ENCODE measurements around the gene RPS6KL1.

RPS6KL1 gene

DNA sequence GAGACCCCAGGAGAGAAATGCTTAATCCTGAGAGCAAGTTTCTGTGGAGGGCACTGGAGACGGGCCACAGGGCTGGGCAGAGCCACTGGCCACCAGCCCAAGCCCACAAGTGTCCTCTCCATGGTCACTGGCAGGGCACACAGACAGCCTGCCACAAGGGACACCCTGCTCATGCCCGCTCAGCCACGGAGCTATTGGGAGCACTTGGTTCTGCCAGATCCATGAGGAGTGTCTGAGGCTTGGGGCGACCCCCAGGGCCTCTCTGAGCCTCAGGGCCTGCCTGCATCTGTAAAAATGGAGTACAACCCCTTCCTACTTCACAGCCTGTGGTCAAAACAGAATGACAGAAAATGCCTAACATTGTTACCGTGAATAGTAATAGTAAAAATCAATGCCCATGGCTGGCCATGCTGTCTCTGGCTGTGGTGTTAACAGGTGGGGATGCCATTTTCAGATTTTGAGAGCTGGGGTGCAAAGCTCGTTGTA lies 29.2 kb upstream of the RPS6KL1 start:
- DNase-seq = no peak

GRCh38 chr14:74951443-74952179 lies 28.6 kb upstream of the RPS6KL1 start:
- no peak for DNase-seq

DNA sequence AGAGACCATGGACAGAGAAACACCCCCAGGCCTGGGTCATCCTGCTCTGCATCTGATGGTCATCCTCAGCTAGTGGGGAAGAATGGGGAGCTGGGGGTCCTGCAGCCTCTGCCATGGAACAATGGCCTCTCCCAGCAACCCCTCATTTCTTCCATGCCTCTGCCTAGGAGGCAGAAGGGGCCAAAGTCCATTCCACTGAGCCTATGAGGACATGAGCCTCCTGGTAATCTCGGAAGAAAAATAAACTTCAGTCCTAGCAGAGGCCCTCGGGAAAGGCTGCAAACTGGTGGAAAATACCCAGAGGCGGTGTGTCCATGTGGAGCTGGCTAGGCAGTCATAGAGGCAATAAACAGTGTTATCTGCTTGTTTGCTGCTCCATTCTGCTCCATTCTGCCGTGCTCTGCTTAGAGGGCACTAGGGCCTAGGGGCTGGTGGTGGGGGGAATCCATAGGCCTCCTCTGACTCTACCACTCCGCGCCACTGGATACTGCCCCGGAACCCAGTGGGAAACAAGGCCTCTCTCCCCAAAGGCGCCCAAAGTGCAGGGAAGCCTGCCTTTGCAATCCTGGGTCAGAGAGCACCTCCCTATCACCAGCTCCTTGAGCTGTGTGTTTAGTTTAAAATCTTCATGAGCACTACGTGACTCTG lies 27.9 kb upstream of the RPS6KL1 start:
- no peak for DNase-seq

DNA sequence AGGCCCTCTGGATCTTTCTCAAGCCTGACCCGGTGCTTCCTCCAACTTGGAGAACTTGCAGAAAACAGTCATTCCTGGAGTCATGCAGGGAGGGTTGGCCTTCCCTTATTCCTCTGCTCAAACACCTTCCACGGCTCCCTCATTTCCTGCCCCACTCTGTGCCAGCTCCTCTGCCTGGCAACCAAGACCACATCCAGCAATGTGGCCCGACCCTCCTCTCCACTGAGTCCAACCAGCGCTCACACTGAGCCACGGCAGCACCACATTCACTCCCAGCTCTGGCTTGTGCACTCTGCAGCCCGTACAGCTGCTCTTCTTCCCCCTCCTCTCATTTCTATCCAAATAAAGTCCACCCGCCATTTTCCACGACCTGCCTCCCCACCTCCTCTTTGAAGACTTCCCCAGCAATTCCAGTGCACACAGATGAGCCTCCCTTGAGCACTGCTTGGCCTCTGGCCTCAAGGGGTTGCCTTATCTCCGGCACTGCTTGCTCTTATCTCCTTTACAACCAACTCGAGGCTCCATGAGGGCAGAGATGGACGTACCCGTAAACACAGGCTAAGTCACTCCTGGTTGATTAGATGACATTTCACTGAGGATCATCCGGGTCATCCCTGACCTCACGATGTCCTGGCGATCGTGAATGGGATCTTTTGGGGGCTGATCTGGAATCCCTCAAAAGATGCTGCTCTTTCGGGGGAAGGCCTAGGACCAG lies 27.0 kb upstream of the RPS6KL1 start:
- DNase-seq = no peak

DNA sequence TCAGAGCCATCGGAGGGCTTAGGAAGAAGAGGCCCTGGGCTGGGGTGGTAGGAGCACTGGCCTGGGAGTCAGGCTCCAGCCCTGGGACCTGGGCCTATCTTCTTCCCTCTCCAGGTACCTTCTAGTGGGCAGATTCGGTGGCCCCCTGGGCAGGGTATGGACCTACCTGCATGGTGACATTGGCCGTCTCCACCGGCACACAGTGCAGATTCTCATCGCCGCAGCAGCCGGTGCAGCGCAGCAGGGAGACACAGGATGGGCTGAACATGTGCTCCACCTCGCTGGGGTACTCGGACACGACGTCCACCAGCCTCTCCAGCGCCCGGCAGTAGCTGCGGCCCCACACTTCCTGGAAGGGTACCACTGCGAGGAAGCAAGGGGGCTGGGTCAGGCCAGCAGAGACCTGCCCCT lies 26.1 kb upstream of the RPS6KL1 start:
- no peak for DNase-seq

DNA sequence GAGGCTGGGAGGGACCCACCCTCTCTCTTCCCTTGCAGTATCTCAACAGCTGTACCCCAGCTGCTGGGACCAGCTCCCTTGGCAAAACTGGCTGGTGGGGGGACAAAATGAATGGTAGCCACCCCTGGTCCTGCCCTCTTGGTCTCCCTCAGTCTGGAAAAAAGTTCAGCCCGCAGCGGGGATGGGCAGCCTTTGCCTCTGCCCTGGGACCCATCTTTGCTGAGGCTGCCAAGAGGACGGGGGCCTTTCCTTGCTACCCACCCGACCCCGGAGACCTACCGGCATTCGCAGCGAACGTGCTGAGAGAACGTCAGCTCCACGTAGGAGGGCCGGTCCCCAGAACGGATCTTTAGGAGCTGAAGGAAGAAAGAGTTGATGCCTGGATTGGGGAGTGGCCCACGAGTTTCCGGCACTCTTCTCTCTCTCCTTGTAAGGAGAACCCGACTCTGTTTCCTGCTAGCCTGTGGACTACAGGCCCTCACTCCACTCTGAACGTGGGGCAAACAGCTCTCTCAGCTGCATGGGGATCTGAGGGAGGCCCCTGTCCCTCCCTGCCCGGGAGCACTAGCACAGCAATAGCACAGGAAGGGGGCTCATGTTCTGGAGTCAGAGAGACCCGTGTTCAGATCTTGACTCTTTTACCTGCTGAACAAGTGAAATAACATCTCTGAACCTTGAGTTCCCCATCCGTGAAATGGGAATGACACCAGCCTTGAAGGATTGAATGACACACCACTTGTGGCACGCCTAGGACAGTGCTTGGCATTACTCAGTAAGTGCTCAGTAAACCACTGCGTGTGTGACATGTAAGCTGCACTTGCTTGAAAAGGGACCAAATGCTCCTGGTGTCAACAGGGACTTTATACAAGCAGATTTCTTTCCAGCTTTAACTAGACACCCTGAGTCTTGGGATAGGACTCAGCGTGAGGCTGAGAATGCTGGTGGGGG lies 25.4 kb upstream of the RPS6KL1 start:
- DNase-seq = no peak

- DNase-seq = no peak
These were observed 24.5 kb upstream of the RPS6KL1 start for GRCh38 chr14:74947353-74948227.

DNA sequence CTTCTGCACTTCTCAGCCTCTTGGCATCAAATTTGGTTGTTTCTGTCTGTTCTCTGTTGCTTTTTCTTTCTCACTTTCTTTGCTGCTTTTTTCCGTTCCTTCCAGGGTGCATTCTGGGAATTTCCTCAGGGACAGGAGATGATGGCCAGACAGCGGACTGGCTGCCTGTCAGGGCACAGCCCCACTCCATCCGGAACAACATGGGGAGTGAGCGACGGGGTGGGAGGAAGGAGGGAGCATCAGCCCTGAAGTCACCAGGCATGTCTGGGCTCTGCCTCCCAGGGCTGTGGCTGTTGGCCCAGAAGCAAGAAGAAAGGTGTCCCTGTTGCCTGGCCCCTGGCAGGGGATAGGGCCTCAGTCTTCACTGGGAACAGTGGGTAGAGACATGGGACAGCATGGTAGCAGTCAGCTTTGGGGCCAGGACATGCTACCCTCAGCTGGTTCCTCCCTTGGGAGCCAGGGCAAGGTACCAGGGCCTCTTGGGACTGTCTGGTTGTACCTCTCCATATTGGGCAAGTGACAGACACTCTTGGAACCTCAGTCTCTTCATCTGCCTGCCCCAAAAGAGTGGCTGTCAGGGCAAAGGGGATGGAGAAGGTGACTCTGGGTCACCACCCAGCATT lies 23.7 kb upstream of the RPS6KL1 start:
- no peak for DNase-seq

- DNase-seq = no peak
These were observed 23.0 kb upstream of the RPS6KL1 start for GRCh38 chr14:74945852-74946658.

DNA sequence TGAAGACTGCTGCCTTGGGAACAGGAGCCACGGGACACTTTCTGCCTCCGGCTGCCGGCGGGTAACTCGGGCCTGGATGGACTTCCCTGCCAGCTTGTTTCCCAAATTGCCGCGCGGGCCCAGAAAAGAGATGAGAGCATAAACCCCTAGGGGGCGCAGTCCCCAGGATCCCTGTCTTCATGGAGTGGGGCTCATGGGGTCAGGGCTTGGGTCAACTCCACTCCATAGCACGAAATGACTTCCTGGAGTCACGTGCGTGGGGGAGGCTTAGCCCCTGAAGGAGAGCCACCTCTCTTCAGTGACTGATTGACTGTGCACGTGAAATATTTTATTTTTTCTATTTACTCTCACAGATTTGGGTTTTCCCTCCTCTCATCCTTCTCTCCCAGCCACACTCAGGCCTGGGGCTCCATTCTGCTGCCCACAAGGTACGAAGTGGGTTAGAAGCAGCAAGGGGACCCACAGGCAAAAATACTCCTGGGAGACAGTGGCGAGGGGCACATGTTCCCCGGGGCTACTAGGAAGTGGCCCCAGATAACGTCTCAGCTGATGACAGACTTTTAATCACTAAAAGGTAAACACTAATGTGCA lies 22.3 kb upstream of the RPS6KL1 start:
- no peak for DNase-seq

DNA sequence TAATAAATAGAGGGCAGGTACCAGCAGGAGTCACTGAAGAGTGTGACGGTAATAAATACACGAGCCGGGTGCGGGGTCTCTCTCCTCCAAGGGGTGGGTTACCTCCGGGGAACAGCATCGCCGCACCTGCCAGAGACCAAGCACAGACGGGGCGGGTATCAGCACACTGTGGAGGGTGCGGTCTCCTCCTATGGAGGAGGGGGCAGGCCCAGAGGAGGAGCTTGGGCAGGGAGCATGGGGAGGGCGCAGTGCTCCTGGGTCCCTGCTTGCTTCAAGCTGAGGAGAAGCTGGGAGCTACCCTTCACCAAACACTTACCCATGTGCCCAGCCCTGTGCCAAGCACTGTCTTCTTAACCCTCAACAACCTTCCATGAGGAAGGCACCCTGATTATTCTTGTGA lies 19.5 kb upstream of the RPS6KL1 start:
- DNase-seq = no peak

- DNase-seq = no peak
These were observed 19.1 kb upstream of the RPS6KL1 start for GRCh38 chr14:74942181-74942580.

DNA sequence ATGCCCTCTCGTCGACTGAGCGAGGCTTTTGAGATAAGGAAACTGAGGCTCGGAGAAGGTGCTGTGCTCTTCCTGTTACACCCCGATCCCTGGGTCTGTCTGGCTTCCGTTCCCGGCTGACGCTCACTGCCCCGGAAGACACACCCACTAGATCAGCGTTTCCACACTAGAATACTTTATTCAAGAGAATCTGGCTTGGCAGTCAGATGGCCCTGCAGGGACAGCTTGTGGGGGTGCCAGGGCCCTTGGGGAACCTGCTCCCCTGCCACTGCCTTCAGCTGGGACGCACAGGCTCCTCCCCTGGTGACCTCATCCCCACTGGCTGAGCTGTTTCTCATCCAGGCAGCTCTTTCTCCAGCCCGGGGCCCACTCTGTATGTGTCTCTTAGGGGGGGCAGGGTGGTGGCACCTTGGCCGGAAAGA lies 18.6 kb upstream of the RPS6KL1 start:
- DNase-seq = no peak

DNA sequence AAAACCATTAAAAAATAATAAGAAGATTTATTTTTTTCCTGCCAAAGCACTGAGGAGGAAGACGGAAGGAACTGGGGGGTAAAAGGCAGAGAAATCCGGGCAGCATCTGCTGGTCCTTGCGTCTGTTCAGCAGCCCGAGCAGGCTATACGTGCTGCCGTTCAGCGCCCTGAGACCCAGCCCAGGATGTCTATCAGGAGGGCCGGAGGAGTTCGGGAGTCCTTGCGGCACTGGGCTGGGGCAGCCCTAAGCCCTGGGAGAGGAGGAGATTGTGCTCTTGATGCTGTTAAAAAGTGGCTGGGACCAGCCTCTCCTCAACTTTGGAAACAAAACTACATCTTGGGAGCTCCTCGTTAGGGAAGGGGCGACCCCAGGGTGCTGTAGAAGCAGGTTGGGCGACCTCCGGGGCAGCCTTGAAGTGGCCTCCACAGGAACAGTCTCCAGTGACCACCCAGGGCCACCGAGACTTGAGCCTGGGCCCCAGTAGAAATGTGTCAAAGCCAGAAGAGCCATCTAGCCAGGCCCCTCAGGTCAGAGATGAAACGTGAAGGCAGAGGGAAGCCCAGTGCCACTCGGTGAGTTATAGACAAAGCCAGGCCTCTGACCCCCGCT lies 18.0 kb upstream of the RPS6KL1 start:
- DNase-seq = no peak

DNA sequence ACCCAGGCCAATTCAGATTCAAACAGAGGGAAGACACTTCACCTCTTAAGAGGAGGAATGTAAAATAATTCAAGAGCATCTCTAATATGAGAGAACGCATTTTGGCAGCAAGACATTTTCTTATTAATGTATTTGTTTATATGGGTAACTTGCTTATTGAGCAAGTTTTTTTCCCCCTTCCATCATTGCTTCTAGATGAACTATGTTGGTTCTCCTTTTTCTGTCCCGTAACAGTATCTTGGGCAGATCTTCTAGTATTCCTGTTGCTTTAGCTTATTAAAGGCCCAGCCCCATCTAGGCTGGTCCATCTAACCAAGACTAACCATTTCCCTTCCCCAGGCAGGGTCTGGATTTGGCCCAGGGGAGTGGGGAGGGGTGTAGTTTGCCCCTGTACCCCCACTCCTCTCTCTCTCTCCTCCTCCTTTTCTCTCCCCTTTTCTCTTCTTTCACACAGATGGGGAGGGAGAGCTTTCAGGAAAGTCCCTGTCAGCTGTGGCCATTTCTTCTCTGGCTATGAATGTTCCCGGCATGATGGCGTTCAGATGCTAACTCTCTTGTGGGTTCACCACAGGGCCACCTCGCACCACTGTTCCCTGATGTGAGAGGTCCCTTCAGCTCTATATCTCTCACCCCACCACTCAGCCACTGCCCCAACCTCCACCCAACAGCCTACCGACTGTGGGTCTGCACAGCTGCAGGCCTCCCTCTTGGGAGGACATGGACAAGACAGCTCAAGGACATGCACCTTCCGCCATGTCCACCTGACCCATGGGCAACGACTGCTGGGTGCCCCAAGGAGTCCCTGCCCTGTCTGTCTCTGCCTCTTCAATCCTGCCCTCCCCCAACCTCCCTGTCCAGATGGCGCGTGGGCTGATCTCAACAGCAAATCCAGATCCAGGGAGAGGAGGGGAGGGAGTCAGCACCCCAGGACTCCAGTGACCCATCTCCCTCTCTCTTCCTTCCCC lies 15.8 kb upstream of the RPS6KL1 start:
- no peak for DNase-seq

DNA sequence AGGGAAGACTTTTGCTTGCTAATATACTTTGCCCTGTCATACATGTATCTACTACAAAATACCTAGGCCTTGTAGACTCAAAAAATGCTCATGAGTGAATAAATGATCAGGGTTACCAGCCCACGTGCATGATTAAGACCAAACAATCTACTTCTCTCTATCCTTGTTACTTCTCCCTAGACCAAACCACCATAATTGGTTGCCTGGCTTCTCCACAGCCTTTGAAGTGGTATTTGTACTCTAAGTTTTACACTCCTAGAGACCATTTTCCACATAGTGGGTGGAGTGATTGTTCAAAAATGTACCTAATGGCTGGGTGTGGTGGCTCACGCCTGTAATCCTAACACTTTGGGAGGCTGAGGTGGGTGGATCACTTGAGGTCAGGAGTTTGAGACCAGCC lies 14.1 kb upstream of the RPS6KL1 start:
- DNase-seq = no peak

DNA sequence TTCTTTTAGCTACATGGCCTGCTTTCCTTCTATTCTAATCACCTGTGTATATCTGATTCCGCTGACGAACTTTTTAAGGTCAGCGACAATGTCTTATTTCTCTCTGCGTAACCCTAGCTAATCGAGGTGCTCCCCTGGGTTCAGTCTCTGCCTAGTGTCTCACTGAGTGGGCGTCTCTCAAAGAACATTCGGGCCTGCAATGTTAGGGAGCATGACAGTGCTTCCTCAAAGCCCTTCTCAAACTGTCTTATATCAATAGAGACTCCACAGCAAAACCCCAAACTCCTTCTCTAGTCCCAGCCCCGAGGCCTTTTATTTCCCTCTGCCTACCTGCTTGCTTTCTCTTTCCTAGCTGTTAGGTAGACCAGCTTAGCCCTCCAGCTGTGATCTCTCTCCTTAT lies 13.7 kb upstream of the RPS6KL1 start:
- DNase-seq = no peak

GRCh38 chr14:74936151-74936550 lies 13.1 kb upstream of the RPS6KL1 start:
- no peak for DNase-seq
